SU-DHL-6 (cell line): ENCODE results near the gene SOX5.

Source experiments
- H2AFZ ChIP-seq: fragments of 200-600 bp; sonication (generic); 2 replicates; pipeline ENCODE4 v1.6.1; 2014; ENCODE audit warnings: low read depth, mild to moderate bottlenecking, moderate library complexity, mixed read lengths, antibody characterized with exemption, low read length; ENCODE audit not compliant: severe bottlenecking
- H3F3A ChIP-seq: fragments of 200-600 bp; shearing (Covaris generic); 2 replicates; pipeline ENCODE4 v1.6.0; 2016; ENCODE audit warnings: antibody characterized with exemption, mild to moderate bottlenecking; ENCODE audit not compliant: insufficient read depth
- H3K27ac ChIP-seq: fragments of 200-600 bp; sonication (generic); 2 replicates; pipeline ENCODE4 v1.5.1; 2016; ENCODE audit warnings: low read depth, mild to moderate bottlenecking, low read length, moderate library complexity, mixed read lengths
- H3K27me3 ChIP-seq: fragments of 200-600 bp; sonication (generic), shearing (Covaris generic); 2 replicates; pipeline ENCODE4 v1.6.0; 2014; ENCODE audit warnings: mild to moderate bottlenecking, low read length
- H3K36me3 ChIP-seq: fragments of 200-600 bp; sonication (generic); 2 replicates; pipeline ENCODE4 v1.6.1; 2014; ENCODE audit warnings: mild to moderate bottlenecking, low read length, mixed read lengths
- H3K4me2 ChIP-seq: fragments of 300-600, 200-600 bp; shearing (Covaris generic), sonication (generic); 2 replicates; pipeline ENCODE4 v1.6.0; 2014; ENCODE audit warnings: low read length, low read depth, mild to moderate bottlenecking; ENCODE audit not compliant: poor library complexity, severe bottlenecking
- H3K4me3 ChIP-seq: fragments of 200-600 bp; sonication (generic); 2 replicates; pipeline ENCODE4 v1.5.1; 2014; ENCODE audit warnings: antibody characterized with exemption, low read length, mild to moderate bottlenecking, mixed read lengths; ENCODE audit not compliant: insufficient read depth, poor library complexity, severe bottlenecking
- H3K79me2 ChIP-seq: fragments of 200-600 bp; sonication (generic); 2 replicates; pipeline ENCODE4 v1.6.1; 2014; ENCODE audit warnings: mild to moderate bottlenecking, low read length, moderate library complexity; ENCODE audit not compliant: insufficient read depth
- H3K9ac ChIP-seq: fragments of 200-600 bp; sonication (generic); 2 replicates; pipeline ENCODE4 v1.7.0; 2014; ENCODE audit warnings: mild to moderate bottlenecking, low read length
- H3K9me2 ChIP-seq: fragments of 200-600 bp; sonication (generic); replicated peaks from 2 replicates; pipeline ENCODE4 v1.6.1; 2014; ENCODE audit warnings: low read length; ENCODE audit not compliant: insufficient read depth
- H3K9me3 ChIP-seq: fragments of 200-600 bp; sonication (generic); 2 replicates; pipeline ENCODE4 v1.6.1; 2014; ENCODE audit warnings: low read length, mixed read lengths; ENCODE audit not compliant: insufficient read depth
- H4K20me1 ChIP-seq: fragments of 200-600 bp; sonication (generic); 2 replicates; pipeline ENCODE4 v1.6.1; 2014; ENCODE audit warnings: low read depth, mild to moderate bottlenecking, antibody characterized with exemption, low read length, moderate library complexity, mixed read lengths
- EZH2phosphoT487 ChIP-seq: fragments of 200-600 bp; sonication (generic), shearing (Covaris generic); conservative IDR thresholded peaks from 2 replicates; pipeline ENCODE4 v1.6.1; 2018; ENCODE audit warnings: mild to moderate bottlenecking, antibody characterized with exemption, low read length, moderate library complexity, mixed read lengths
- TF ChIP-seq, protein P1 (sequence below): fragments of 200-600 bp; sonication (generic); IDR thresholded peaks from one replicate; pipeline ENCODE4 v1.5.1; 2017; ENCODE audit warnings: antibody characterized with exemption, mild to moderate bottlenecking, low read length, moderate library complexity; ENCODE audit not compliant: insufficient read depth, poor library complexity, severe bottlenecking

SOX5 gene

DNA sequence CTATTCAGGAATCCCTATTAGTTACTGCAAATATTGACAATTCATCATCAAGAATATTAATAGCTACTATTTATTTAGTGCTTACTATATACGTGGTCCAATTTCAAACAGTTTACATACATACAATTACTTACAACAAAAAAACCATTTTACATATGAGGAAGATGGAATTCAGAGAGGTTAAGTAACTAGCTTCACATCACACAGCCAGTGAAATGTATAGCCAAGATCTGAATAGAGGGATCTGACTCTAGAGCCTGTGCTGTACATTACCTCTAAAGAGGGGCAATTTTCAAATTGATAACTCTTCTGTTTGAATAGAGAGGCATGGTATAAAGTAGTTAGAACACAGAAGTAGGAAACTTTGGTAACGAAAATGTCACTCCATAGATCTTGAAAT is 18.3 kb downstream of the SOX5 start:
- H3K36me3 ChIP-seq: no peaks in the 10 kb centered on the region
- H3K27me3 ChIP-seq: no peaks in the 10 kb centered on the region
- H4K20me1 ChIP-seq: no peaks in the 10 kb centered on the region
- H3K9me2 ChIP-seq: no peaks in the 10 kb centered on the region
- no peak overlapping the region for H3K4me2 ChIP-seq
- no peak overlapping the region for H2AFZ ChIP-seq
- TF ChIP-seq, protein P1, sequence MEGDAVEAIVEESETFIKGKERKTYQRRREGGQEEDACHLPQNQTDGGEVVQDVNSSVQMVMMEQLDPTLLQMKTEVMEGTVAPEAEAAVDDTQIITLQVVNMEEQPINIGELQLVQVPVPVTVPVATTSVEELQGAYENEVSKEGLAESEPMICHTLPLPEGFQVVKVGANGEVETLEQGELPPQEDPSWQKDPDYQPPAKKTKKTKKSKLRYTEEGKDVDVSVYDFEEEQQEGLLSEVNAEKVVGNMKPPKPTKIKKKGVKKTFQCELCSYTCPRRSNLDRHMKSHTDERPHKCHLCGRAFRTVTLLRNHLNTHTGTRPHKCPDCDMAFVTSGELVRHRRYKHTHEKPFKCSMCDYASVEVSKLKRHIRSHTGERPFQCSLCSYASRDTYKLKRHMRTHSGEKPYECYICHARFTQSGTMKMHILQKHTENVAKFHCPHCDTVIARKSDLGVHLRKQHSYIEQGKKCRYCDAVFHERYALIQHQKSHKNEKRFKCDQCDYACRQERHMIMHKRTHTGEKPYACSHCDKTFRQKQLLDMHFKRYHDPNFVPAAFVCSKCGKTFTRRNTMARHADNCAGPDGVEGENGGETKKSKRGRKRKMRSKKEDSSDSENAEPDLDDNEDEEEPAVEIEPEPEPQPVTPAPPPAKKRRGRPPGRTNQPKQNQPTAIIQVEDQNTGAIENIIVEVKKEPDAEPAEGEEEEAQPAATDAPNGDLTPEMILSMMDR: no peak
- TF ChIP-seq EZH2phosphoT487: no peak
- no peak overlapping the region for H3K4me3 ChIP-seq
- H3F3A ChIP-seq: no peaks in the 10 kb centered on the region
- H3K9me3 ChIP-seq: no peaks in the 10 kb centered on the region
- H3K79me2 ChIP-seq: no peaks in the 10 kb centered on the region
- H3K9ac ChIP-seq: no peak overlapping the region
- no peak overlapping the region for H3K27ac ChIP-seq

DNA sequence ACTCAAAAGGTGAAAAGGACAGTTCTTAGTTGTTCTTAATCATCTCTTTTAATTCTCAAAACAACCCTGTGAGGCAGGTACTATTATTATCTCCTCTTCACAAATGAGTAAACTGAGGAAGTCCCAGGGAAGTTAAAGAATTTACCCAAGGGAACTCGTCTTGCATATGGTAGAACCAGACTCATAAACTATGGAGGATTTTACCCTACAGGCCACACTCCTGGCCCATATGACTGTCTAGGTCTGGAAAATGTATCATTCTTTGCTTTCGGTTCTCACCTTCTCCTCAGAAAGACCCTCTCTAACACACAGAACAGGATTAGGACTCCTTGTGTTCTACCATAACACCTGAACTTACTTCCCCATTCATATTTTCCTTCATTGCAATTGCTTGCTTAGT is 18.9 kb downstream of the SOX5 start:
- no peak overlapping the region for H3K9ac ChIP-seq
- no peak for TF ChIP-seq EZH2phosphoT487
- TF ChIP-seq, protein P1: no peak

DNA sequence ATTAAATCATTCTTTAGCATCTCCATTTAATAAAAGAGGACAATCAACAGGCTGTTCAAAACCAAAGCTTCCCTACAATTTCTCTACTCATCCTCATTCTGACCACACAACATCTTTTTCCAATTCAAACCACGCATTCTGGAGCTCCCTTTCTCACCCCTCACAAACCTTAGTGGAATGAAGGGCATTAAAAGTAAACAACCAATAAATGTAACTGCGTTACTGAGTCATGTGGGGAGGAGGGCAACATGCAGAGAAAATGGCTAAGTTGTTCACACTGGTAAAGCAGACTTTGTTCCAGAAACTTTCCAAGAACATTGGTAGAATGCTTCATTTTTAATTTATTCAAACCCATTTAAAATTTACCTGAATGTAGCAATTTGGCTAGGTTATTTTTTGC is 19.6 kb downstream of the SOX5 start:
- H3K27ac ChIP-seq: no peak overlapping the region
- no peak for TF ChIP-seq EZH2phosphoT487
- TF ChIP-seq, protein P1: no peak
- no peak overlapping the region for H3K4me3 ChIP-seq
- H3F3A ChIP-seq: no peaks in the 10 kb centered on the region
- no peaks in the 10 kb centered on the region for H3K9me3 ChIP-seq
- H3K4me2 ChIP-seq: no peak overlapping the region
- no peak overlapping the region for H2AFZ ChIP-seq
- no peaks in the 10 kb centered on the region for H3K36me3 ChIP-seq
- no peaks in the 10 kb centered on the region for H3K79me2 ChIP-seq
- no peaks in the 10 kb centered on the region for H4K20me1 ChIP-seq
- H3K9me2 ChIP-seq: no peaks in the 10 kb centered on the region
- no peak overlapping the region for H3K9ac ChIP-seq
- H3K27me3 ChIP-seq: no peaks in the 10 kb centered on the region

More for the DNA sequence above, 18.9 kb downstream of the SOX5 start:
- Histone ChIP-seq H4K20me1 (no peaks in the 10 kb centered on the region), H3F3A (no peaks in the 10 kb centered on the region), H3K9me2 (no peaks in the 10 kb centered on the region), H3K4me2 (no peak overlapping the region), H3K27me3 (no peaks in the 10 kb centered on the region), H3K4me3 (no peak overlapping the region), H3K27ac (no peak overlapping the region), H3K79me2 (no peaks in the 10 kb centered on the region), H2AFZ (no peak overlapping the region), H3K9me3 (no peaks in the 10 kb centered on the region), H3K36me3 (no peaks in the 10 kb centered on the region)

DNA sequence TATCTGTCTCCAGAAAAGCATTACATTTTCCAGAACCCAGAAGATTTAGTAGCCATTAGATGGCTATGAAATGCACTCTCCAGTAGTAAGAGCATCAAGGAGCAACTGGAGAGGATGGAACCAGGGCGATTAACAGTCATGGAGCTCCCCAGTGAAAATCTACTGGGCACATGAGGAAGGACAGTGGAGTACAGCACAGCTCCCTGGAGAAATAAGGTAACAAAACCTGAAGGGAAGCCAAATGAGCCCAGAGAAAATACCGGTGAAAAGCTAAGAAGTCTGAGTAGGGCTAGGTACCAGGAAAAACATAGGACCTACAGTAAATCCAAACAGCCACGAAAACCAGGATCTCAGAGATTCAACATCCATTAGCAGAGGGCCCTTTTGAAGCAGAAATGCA is 21.6 kb downstream of the SOX5 start:
- Histone ChIP-seq H3K27ac (no peak overlapping the region), H3K9ac (no peak overlapping the region), H4K20me1 (no peaks in the 10 kb centered on the region), H3K9me3 (no peaks in the 10 kb centered on the region), H3F3A (no peaks in the 10 kb centered on the region), H2AFZ (no peak overlapping the region), H3K36me3 (no peaks in the 10 kb centered on the region), H3K9me2 (no peaks in the 10 kb centered on the region), H3K79me2 (no peaks in the 10 kb centered on the region), H3K27me3 (no peaks in the 10 kb centered on the region), H3K4me3 (no peak overlapping the region), H3K4me2 (no peak overlapping the region)
- no peak for TF ChIP-seq EZH2phosphoT487
